GF-D8 (cell line): ENCODE results near the gene NUTM2G.
"Not testable (repeated sequence)": the region's sequence is repeated elsewhere in the genome, so short reads cannot be mapped to it uniquely, and the experiment has no call there.

Source experiments
- DNase-seq: peaks from one replicate; lab custom pipeline; 2025; lab: John Stamatoyannopoulos, UW

The NUTM2G gene, protein sequence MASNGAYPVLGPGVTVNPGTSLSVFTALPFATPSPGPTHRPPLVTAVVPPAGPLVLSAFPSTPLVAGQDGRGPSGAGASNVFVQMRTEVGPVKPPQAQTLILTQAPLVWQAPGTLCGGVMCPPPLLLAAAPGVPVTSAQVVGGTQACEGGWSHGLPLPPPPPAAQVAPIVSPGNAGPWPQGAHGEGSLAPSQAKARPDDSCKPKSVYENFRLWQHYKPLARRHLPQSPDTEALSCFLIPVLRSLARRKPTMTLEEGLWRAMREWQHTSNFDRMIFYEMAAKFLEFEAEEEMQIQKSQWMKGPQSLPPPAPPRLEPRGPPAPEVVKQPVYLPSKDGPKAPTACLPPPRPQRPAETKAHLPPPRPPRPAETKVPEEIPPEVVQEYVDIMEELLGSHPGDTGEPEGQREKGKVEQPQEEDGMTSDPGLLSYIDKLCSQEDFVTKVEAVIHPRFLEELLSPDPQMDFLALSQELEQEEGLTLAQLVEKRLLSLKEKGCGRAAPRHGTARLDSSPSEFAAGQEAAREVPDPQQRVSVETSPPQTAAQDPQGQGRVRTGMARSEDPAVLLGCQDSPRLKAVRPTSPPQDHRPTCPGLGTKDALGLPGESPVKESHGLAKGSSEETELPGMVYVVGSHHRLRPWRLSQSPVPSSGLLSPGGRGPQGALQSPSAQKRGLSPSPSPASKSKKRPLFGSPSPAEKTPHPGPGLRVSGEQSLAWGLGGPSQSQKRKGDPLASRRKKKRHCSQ

GRCh38 chr9:96928543-96928942 lies at the start of gene NUTM2G:
TSS of gene NUTM2G (plus strand) at chr9:96928843. CDS start at chr9:96929025, 182 bp downstream.
- DNase-seq = not testable (repeated sequence)

DNA sequence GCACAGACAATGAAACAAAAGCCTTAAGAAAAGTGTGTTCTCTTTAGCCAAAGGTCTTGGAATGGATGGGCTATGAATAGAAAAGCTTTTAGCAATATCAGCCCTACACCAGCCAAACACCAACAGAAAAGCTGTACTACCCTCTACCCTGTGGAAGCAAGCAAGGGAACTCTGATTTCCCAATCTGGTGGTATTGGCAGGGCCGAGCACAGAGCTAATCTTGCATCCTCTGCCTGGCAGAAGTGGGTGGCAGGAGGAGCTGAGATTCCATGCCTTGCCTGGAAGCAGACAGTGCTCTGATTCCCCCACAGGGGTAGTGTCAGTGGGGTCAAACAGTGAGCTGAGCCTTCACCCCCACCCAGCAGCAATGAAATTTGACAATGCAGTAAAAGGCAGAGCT lies 44.7 kb upstream of the NUTM2G start:
- DNase-seq = no peak

GRCh38 chr9:96884443-96884842 lies 44.2 kb upstream of the NUTM2G start:
- DNase-seq = no peak

- no peak for DNase-seq
Observed at GRCh38 chr9:96885424-96885823, 43.2 kb upstream of the NUTM2G start.

- no peak for DNase-seq
Observed at GRCh38 chr9:96888591-96888990, 40.1 kb upstream of the NUTM2G start.

DNA sequence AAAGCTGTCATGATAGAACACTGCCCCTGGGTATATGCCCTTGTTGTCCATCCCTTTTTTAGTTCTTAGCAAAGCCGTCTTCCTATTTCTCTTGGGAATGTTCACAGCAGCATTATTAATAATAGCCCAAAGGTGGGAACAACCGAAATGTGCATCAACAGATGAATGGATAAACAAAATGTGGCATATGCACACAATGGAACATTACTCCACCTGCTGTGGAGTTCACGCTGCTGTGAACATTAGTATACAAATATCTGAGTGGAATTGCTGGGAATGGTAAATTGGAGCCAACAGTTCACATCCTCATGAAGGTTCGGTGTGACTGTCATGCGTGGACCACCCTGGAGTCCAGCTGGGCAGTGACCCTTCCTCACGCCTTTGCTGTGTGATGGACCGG lies 36.5 kb upstream of the NUTM2G start:
- DNase-seq = no peak

DNA sequence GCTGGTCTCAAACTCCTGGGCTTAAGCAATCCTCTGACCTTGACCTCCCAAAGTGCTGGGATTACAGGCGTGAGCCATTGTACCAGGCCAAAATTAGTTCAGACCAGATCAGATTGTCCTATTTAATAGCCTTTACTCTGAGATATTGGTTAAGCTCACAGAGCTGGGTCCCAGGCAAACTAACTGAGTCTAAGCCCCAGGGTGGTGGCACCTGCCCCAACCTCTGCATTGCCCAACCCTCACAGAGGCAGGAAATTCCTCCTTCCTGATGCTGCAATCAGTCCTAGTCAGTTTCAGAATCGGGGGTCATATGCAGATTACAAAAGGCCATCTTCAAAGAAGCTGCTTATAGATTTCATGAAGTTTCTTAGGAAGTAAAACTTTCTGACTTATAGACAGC lies 28.6 kb upstream of the NUTM2G start:
- not testable (repeated sequence) for DNase-seq

- DNase-seq = not testable (repeated sequence)
Observed at GRCh38 chr9:96904947-96905722, 23.5 kb upstream of the NUTM2G start.

DNA sequence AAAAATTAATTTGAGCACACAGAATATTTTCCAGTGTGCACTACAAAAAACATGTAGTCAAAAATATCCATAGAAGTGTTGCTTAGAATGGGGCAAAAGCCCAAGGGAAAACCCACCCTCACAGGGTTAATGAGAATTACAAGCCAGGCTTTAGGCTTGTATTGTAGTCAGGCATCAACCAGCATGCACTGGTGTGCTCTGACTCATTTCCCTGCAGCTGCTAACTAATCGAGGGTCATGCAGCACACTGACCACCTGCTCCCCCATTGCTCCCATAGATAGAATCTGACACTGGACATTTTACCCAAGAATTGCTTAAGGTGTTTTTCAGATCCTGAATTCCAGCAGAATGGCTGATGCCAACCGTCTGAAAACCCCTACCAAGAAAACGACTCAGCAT lies 20.2 kb upstream of the NUTM2G start:
- not testable (repeated sequence) for DNase-seq

- not testable (repeated sequence) for DNase-seq
Observed at GRCh38 chr9:96915539-96915938, 13.1 kb upstream of the NUTM2G start.

- DNase-seq = not testable (repeated sequence)
Observed at GRCh38 chr9:96916531-96916930, 12.1 kb upstream of the NUTM2G start.

- DNase-seq = not testable (repeated sequence)
Observed at GRCh38 chr9:96918550-96918949, 10.1 kb upstream of the NUTM2G start.

- DNase-seq = not testable (repeated sequence)
Observed at GRCh38 chr9:96920803-96921202, 7.8 kb upstream of the NUTM2G start.

GRCh38 chr9:96925587-96925986 lies 3.1 kb upstream of the NUTM2G start:
- DNase-seq = not testable (repeated sequence)

DNA sequence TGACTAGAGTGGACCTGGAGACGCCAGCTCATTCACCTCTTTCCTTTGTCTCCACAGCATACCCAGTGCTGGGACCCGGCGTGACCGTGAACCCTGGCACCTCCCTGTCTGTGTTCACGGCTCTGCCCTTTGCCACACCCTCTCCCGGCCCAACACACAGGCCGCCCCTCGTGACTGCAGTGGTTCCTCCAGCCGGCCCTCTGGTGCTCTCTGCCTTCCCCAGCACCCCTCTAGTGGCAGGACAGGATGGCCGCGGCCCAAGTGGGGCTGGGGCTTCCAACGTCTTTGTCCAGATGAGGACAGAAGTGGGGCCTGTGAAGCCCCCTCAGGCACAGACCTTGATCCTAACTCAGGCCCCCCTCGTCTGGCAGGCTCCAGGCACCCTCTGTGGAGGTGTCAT lies 3.0 kb downstream of the NUTM2G start:
- DNase-seq = not testable (repeated sequence)

DNA sequence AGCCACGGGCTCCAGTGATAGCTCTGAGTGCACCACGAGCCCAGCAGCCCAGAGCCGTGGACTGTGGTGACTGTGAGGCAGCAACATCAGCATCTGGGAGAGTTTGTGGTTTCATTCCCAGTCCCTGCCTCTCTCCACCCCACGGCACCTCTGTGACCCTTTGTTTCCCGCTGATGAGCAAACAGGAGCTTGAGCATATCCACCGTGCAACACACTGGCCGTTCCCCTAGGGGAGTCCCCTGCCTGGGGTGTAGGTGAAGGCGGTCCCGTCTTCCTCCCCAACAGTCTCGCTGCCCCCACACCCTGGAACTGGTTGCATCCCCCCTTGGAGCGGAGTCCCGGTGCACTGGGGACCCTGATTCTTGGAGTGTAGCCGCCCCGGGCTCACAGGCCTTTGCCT lies 5.5 kb downstream of the NUTM2G start:
- DNase-seq = not testable (repeated sequence)

DNA sequence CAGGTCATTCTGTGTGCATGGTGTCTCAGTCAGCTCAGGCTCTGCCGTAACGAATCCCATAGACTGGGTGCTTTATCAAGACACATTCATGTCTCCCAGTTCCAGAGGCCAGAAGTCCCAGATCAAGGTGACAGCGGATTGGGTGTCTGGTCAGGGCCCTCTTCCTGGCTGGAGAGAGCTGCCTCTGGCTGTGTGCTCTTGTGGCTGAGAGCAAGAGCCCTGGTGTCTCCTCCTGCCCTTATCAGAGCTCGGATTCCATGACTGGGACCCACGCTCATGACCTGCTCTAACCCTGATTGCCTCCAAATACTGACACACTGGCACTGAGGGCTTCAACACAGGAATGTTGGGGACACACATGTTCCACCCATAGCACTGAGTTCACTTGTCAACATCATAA lies 6.1 kb downstream of the NUTM2G start:
- DNase-seq = not testable (repeated sequence)

DNA sequence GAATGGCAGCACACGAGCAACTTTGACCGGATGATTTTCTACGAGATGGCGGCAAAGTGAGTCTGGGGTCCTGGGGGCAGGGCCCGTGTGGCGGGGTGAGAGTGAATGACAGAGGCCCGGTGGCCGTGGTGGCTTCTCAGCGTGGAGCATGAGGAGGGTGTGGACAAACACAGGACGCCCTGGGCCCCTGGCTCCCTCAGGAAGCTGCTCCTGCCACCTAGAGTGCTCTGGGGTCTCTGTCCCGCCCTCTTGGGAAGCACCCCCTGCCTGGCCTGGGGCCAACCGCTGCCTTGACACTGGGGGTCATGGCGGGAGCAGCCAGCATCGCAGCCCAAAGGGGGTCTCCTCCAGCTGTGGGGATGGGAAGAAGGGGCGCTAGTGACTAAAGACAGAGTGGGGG lies 6.8 kb downstream of the NUTM2G start:
- DNase-seq = not testable (repeated sequence)

- DNase-seq = not testable (repeated sequence)
Observed at GRCh38 chr9:96937442-96937841, 8.8 kb downstream of the NUTM2G start.

DNA sequence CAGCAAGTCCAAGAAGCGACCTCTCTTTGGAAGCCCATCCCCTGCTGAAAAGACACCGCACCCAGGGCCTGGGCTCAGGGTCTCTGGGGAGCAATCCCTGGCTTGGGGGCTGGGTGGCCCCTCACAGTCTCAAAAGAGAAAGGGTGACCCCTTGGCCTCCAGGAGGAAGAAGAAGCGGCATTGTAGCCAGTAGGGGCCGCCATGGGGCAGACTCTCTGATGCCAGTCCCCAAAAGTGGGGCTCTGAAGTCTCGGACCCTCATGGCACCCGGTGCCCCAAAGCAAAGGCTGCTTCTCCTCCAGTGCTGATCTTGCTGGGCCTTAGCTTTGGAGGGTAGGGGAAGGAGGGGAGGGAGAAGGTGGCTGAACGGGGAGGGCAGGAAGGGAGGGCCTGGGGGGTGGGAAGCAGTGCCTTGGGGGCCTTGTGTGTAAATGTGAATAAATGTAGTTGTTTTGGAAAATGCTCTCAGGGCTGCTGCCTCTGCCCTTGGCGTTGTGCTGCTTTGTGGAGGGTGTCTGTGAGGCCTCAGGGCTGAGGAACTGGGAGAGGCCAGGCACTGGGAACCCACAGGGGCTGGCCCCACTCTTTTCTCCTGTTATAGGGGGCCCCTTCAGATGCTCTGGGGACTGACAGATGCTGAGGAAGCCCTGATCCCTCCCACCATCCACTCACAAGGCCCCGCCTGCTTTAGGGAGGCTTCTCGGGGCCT lies 10.5 kb downstream of the NUTM2G start:
- not testable (repeated sequence) for DNase-seq

- not testable (repeated sequence) for DNase-seq
Observed at GRCh38 chr9:96940982-96941381, 12.3 kb downstream of the NUTM2G start.

DNA sequence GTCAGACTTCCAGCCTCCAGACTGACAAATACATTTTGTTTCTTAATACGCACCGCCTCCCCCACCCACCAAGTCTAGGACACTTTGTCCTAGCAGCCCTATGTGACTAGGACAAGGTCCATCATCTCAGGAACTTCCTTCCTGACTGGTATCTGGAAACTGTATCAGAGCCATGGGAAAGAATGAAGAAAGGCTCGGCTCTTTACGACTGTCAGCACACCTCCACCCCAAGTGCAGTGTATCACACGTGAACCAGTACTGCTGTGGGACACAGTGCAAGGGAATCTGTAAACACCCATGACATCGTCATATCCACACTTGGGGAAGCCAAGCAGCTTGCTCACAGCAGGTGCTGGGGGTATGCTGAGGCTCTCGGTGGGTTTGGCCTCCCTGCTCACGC lies 13.0 kb downstream of the NUTM2G start:
- DNase-seq = not testable (repeated sequence)
